ENCODE measurements around the gene WDR47. TPM values are rescaled to one million over a fixed set of nuclear protein-coding genes. Genes with fewer than 3 reads are reported as not detected.

WDR47 gene
- total RNA-seq, 1 experiment from 2014 or later = 3.6 TPM

- POLR2A ChIA-PET = no interaction called here
- H3K4me1 Mint-ChIP-seq (ENCODE audit: low read depth, unreplicated experiment) = no peaks in the 10 kb centered on the region
- no peaks in the 10 kb centered on the region for H3K36me3 ChIP-seq (ENCODE audit: control insufficient read depth, insufficient read depth, low read length)
- H3K4me1 ChIP-seq = no peaks in the 10 kb centered on the region
- CTCF ChIA-PET = no interaction called here
- no peak overlapping the region for H3K27ac Mint-ChIP-seq (ENCODE audit: unreplicated experiment)
- no peaks in the 10 kb centered on the region for H3K27me3 Mint-ChIP-seq (ENCODE audit: insufficient read depth, unreplicated experiment)
- no peak overlapping the region for H3K4me3 ChIP-seq (ENCODE audit: low read depth, low read length)
- no peak for DNase-seq
- no peaks in the 10 kb centered on the region for H3K9me3 ChIP-seq
- peaks cover 6% of the 10 kb centered on the region for H3K36me3 Mint-ChIP-seq (ENCODE audit: insufficient read depth, unreplicated experiment)
- H3K4me3 Mint-ChIP-seq (ENCODE audit: unreplicated experiment) = no peak overlapping the region
- H3K27me3 ChIP-seq (replicated peaks; ENCODE audit: control insufficient read depth, insufficient read depth, low read length) = no peaks in the 10 kb centered on the region
- no peaks in the 10 kb centered on the region for H3K9me3 Mint-ChIP-seq (ENCODE audit: unreplicated experiment)
- TF ChIP-seq CTCF (IDR thresholded peaks at IDR 0.05; ENCODE audit: insufficient read depth in 1 of 2, low read depth in 1 of 2, low read length in 1 of 2, severe bottlenecking in 1 of 2, unreplicated experiment in 1 of 2) = no peak
- intact Hi-C loops (cut with micrococcal nuclease; ENCODE audit: unreplicated experiment) = no loop called here
- no TSS peak for BruUV-seq (replicated peaks)
These were observed 38.7 kb upstream of the WDR47 start for GRCh38 chr1:109080441-109081082.

- Histone ChIP-seq H3K4me3 (ENCODE audit: low read depth, low read length) (no peak overlapping the region), H3K9me3 (no peaks in the 10 kb centered on the region), H3K36me3 (ENCODE audit: control insufficient read depth, insufficient read depth, low read length) (no peaks in the 10 kb centered on the region), H3K27me3 (replicated peaks; ENCODE audit: control insufficient read depth, insufficient read depth, low read length) (no peaks in the 10 kb centered on the region), H3K4me1 (no peaks in the 10 kb centered on the region)
- TF ChIP-seq CTCF (IDR thresholded peaks at IDR 0.05; ENCODE audit: insufficient read depth in 1 of 2, low read depth in 1 of 2, low read length in 1 of 2, severe bottlenecking in 1 of 2, unreplicated experiment in 1 of 2) = no peak
- POLR2A ChIA-PET = no interaction called here
- Mint-ChIP-seq H3K36me3 (ENCODE audit: insufficient read depth, unreplicated experiment) (peaks cover 8% of the 10 kb centered on the region), H3K9me3 (ENCODE audit: unreplicated experiment) (no peaks in the 10 kb centered on the region), H3K4me3 (ENCODE audit: unreplicated experiment) (no peak overlapping the region), H3K27me3 (ENCODE audit: insufficient read depth, unreplicated experiment) (no peaks in the 10 kb centered on the region), H3K27ac (ENCODE audit: unreplicated experiment) (no peak overlapping the region), H3K4me1 (ENCODE audit: low read depth, unreplicated experiment) (no peaks in the 10 kb centered on the region)
- CTCF ChIA-PET = no interaction called here
- intact Hi-C loops (cut with micrococcal nuclease; ENCODE audit: unreplicated experiment) = no loop called here
- no TSS peak for BruUV-seq (replicated peaks)
- no peak for DNase-seq
These were observed 37.3 kb upstream of the WDR47 start for GRCh38 chr1:109079240-109079622.

DNA sequence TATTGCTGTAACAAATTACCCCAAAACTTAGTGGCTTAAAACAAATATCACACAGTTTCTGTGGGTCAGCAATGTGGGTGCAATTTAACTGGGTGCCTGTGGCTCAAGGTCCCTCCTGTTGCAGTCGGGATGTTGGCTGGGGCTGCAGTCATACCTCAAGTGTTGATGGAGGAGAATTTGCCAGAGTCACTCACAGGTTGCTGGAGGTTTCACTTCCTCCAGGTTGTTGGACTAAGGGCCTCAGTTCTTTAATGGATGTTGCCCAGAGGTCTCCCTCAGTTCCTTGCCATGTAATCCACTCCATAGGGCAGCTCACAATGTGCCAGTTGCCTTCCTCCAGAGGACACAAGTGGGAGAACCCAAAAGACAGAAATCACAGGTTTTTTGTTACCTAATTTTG is 36.4 kb upstream of the WDR47 start:
- Histone ChIP-seq H3K27me3 (replicated peaks; ENCODE audit: control insufficient read depth, insufficient read depth, low read length) (no peaks in the 10 kb centered on the region), H3K4me3 (ENCODE audit: low read depth, low read length) (no peak overlapping the region), H3K4me1 (no peaks in the 10 kb centered on the region), H3K36me3 (ENCODE audit: control insufficient read depth, insufficient read depth, low read length) (no peaks in the 10 kb centered on the region), H3K9me3 (no peaks in the 10 kb centered on the region)
- DNase-seq = no peak
- no TSS peak for BruUV-seq (replicated peaks)
- TF ChIP-seq CTCF (IDR thresholded peaks at IDR 0.05; ENCODE audit: insufficient read depth in 1 of 2, low read depth in 1 of 2, low read length in 1 of 2, severe bottlenecking in 1 of 2, unreplicated experiment in 1 of 2) = no peak
- Mint-ChIP-seq H3K36me3 (ENCODE audit: insufficient read depth, unreplicated experiment) (peaks cover 8% of the 10 kb centered on the region), H3K27me3 (ENCODE audit: insufficient read depth, unreplicated experiment) (no peaks in the 10 kb centered on the region), H3K9me3 (ENCODE audit: unreplicated experiment) (no peaks in the 10 kb centered on the region), H3K4me1 (ENCODE audit: low read depth, unreplicated experiment) (no peaks in the 10 kb centered on the region), H3K27ac (ENCODE audit: unreplicated experiment) (no peak overlapping the region), H3K4me3 (ENCODE audit: unreplicated experiment) (no peak overlapping the region)
- POLR2A ChIA-PET = no interaction called here
- intact Hi-C loops (cut with micrococcal nuclease; ENCODE audit: unreplicated experiment) = no loop called here
- CTCF ChIA-PET = no interaction called here
